ENCODE results near the gene S1PR2.
"Not testable (repeated sequence)": the region's sequence is repeated elsewhere in the genome, so short reads cannot be mapped to it uniquely, and the experiment has no call there.

S1PR2 gene

GRCh38 chr19:10222201-10222890 lies 8.8 kb downstream of the S1PR2 start:
- DNase-seq, result no peak

DNA sequence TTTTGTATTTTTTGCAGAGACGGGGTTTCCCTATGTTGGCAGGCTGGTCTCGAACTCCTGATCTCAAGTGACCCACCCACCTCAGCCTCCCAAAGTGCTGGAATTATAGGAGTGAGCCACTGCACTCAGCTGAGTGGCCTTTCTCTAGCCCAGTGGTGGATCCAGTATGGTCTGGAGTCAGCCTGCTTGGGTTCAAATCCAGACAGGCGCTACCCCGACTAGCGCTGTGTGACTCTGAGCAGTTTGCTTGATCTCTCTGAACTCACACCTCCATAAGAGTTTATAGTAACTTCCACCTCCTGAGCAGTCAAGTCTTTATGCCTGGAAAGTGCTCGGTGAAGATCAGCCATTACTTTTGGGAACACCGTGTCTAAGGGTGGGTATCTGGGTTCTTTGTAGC lies 10.4 kb downstream of the S1PR2 start:
- no peak for DNase-seq

DNA sequence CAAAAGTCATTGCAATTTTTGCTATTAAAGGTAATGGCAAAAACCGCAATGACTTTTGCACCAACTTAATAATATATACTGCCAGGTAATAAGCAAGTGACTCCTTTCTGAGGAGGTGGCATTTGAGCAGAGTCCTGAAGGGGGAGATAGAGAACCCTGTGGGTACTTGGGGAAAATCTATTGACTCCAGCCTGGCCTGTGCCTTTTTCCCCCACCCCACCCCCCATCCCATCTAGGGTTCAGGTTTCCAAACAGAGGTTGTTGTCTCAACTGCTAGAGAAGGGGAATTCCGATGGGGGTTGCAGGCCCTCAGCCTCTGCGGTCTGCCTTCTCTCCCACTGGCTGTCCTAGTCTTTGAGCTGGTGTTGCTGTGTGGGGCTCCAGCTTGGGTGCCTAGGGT lies 11.5 kb downstream of the S1PR2 start:
- peak; percentile 66 for DNase-seq

DNA sequence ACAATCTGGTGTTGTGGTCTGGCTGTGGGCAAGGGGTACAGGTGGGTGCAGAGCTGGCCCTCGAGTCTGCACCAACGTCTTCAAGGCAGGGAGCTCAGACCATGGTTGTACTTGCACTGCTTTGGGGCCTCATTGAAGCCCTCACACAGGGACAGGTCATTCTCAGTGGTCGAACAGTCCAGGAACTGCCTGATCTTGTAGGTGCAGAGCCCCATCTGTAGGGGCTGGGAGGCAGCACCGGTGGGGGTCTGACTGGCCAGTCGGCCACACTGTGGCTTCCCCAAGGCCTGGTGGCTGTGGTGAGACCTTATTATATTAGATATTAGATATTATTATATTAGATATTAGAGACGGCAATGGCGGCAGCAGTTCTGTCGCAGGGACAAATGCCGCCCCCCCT lies 14.0 kb downstream of the S1PR2 start:
- DNase-seq, result no peak

DNA sequence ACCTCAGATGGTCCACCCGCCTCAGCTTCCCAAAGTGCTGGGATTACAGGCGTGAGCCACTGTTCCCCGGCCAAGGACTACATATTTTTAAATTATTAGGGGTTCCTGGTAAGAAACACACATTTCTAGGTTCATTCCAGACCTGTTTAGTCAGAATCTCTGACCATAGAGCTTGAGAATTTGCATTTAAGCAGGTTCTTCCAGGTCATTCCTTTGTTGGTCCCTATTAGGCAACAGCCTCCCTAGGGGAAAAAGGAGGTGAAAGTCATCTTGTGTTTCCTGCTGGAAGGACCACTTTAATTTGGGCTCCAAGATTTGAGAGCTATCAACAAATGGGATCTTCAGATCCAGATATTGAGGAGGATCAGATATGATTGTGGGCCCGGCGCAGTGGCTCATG lies 16.3 kb downstream of the S1PR2 start:
- no peak for DNase-seq

GRCh38 chr19:10211691-10212090 lies 19.4 kb downstream of the S1PR2 start:
- no peak for DNase-seq

GRCh38 chr19:10211061-10211460 lies 20.1 kb downstream of the S1PR2 start:
- no peak for DNase-seq

GRCh38 chr19:10209315-10209714 lies 21.8 kb downstream of the S1PR2 start:
- DNase-seq, result no peak

DNA sequence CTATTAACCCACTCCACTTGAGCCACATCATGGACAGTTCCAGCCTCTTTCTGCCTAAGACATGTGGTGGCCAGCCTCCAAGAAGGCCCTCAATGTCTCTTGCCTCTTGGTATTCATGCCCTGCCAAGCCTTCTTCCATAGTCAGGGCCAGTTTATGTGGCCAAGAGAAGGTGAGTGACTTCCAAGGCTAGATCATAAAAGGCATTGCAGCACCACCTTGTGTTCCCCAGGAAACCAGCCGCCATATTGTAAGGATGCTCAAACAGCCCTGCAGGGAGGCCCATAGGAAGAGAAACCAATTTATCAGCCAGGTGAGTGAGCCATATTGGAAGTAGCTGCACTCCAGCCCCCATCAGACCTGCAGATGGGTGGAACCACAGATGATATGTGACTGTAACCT lies 24.1 kb downstream of the S1PR2 start:
- no peak for DNase-seq

DNA sequence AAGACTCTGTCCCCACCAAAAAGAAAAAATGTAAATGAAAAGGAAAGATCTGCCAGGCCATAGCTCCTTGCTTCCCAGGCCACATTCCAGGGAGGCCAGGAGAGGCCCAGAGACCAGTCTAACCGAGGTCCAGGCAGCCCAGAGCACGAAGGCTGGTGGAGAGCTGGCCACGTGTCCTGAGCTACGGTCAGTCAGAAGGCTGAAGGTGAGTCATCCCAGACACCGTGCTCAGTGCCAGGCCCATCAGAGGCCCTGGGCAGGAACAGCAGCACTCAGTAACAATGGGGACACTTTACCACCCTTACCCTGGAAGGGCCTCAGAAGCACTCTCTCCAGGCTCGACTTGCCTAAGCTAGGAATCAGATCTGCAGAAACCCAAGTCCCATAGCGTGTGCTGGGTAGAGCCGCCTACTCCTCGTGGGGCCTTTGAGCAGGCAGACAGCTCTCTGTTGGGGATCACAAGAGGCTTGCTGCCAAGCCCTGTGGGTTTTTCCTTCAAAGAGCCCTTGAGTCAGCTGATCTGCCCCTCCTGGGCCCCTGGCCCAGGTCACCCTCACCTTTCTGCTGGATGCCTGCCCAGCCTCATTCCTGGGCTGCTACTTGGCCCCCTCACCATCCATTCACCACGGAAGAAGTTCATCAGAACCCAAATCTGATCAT lies 24.8 kb downstream of the S1PR2 start:
- DNase-seq, result no peak

- DNase-seq, result no peak
Observed at GRCh38 chr19:10205636-10206035, 25.5 kb downstream of the S1PR2 start.

DNA sequence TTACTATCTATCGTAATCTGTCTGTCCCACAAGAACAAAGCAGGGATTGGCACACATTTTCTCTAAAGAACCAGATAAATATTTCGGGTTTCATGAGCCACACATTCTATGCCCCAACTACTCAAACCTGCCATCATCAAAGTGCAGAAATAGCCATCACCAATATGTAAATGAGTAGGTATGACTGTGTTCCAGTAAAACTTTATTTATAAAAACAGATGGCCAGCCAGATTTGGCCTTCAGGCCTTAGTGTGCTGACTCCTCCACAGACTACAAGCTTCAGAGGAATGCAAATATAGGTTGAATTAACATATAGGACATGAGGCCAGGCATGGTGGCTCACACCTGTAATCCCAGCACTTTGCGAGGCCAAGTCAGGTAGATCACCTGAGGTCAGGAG lies 27.4 kb downstream of the S1PR2 start:
- no peak for DNase-seq

GRCh38 chr19:10201176-10201575 lies 30.0 kb downstream of the S1PR2 start:
- no peak for DNase-seq

GRCh38 chr19:10200101-10200500 lies 31.0 kb downstream of the S1PR2 start:
- DNase-seq, result not testable (repeated sequence)

DNA sequence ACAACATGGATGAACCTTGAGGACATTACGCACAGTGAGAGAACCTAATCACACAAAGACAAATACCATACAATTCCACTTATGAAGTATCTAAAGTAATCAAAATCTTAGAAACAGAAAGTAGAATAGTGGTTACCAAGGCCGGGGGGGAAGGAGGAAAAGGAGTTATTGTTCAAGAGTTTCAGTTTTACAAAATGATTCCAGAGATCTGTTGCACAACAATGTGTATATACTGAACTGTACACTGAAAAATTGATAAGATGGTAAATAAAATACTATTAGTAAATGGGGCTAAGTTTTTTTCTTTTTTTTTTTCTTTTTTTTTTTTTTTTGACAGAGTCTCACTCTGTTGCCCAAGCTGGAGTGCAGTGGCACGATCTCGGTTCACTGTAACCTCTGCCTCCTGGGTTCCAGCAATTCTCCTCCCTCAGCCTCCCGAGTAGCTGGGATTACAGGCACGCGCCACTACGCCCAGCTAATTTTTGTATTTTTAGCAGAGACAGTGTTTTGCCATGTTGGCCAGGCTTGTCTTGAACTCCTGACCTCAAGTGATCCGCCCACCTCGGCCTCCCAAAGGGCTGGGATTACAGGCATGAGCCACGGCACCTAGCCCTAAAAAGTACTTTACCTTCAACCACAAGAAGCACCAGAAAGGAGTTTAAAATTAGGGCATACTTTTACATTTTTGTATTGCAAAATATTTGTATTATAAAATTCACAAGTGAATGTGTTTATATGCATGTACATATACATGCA lies 32.1 kb downstream of the S1PR2 start:
- DNase-seq, result peak; percentile 30

GRCh38 chr19:10195199-10195519 lies 36.0 kb downstream of the S1PR2 start:
- no peak for DNase-seq

- peak; percentile 98 for DNase-seq
Observed at GRCh38 chr19:10194500-10195198, 36.5 kb downstream of the S1PR2 start, which contains the start of gene DNMT1. DNMT1 (minus strand) TSS chr19:10194953; CDS start chr19:10194899, 54 bp downstream.

DNA sequence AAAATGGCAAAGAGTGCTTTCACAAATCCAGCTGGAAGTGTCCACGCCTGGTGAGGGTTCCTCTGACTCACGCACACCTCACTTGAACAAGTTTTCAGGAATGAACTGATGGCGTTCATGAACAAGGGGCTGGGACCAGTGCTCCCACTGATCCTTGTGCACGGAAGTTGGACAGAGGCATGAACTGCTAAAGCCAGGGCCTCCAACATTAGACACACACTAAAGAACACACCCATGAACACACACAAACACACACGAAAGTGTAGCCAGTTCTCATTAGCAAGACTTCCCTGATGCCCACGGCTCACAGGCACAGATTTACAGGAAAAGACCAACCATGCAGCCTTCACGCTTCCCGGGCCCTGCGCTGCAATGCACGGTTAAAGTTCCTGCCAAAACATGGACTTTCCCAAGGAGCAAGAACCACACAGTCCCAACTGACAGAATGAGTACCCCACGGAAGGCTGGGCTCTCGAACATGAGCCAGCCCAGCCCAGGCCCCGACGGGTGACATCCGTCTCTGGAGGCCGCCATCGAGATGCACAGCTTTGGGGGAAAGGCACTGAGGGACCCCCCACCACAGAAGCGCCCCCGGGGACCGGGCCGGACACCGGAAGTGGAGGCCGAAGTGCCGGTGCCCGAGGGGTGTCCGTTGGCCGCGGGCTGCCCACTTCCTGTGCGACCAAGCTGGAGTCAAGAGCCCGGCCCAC lies 37.2 kb downstream of the S1PR2 start:
- DNase-seq, result no peak

DNA sequence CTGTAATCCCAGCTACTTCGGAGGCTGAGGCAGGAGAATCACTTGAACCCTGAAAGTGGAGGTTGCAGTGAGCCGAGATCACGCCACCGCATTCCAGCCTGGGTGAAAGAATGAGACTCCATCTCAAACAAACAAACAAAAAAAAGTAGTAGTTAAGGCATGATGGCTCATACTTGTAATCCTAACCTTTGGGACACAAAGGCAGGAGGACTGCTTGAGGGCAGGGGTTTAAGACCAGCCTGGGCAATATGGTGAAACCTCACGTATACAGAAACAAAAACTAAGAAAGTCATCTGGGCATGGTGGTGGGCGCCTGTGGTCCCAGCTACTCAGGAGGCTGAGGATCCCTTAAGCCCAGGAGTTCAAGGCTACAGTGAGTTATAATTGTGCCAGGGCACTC lies 38.2 kb downstream of the S1PR2 start:
- DNase-seq, result no peak

DNA sequence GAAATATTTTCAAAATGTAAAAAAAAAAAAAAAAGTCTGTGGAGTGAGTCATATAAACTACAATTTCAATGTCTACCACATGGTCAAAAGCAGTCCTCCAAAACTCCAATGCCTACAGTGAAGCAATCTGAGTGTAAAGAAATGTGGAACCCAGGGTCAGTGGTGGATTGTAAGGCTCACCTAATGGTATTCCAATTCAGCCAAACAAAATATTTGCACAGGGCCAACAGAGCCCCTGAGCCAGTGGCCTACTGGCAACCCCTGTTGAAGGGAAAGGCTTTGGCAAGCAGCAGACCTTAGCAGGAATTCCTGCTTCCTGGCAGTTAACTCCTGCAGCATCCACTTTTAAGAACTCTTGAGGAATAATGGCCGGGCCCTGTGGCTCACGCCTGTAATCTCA lies 39.8 kb downstream of the S1PR2 start:
- no peak for DNase-seq

- DNase-seq, result no peak
Observed at GRCh38 chr19:10190026-10190425, 41.1 kb downstream of the S1PR2 start.

GRCh38 chr19:10189616-10190015 lies 41.5 kb downstream of the S1PR2 start:
- DNase-seq, result no peak

- DNase-seq, result no peak
Observed at GRCh38 chr19:10187315-10187714, 43.8 kb downstream of the S1PR2 start.

Data from CD4-positive, alpha-beta T cell treated with Interleukin-12 subunit alpha and Interleukin-12 subunit beta, for 1 hour (primary cell).